K562 (cell line): ENCODE data around the gene KBTBD12. TPM values are rescaled to one million over a fixed set of nuclear protein-coding genes. Genes with fewer than 3 reads are reported as not detected.

Experiments
- ATAC-seq: fragments of 200-7000 bp; cut with Tn5 transposase; 3 replicates; pipeline ENCODE4 v1.9.1; 2020; ENCODE audit warnings: moderate library complexity
- BruUV-seq: library from RNA; stranded (reverse); fragments of 400-500 nt; replicated peaks from 2 replicates; lab custom pipeline; 2021; lab: Mats Ljungman, UMichigan
- CTCF ChIA-PET: fragments of 300-600 bp; formaldehyde crosslinking; extraction: SDS; loops from one replicate; lab custom pipeline; 2021; ENCODE audit warnings: low intra/inter-chr PET ratio; lab: Yijun Ruan, JAX
- POLR2A ChIA-PET: fragments of 300-600, 350-650 bp; sonication (Branson Sonifier 250); formaldehyde crosslinking; extraction: SDS; loops from one replicate; lab custom pipeline; 2021; ENCODE audit warnings: antibody characterized with exemption, inconsistent platforms; lab: Yijun Ruan, JAX
- DNase-seq, 4 experiments: peaks; one replicate each; pipeline versions ENCODE4 v3.0.0 to v3.0.0-alpha.2; 2011 to 2018; ENCODE audit warnings: low spot score in 3 of 4, mixed read lengths in 3 of 4; ENCODE audit errors: extremely low read depth in 1 of 4
- FAIRE-seq: peaks from 2 replicates; lab custom pipeline; 2011; peaks lifted over from hg19 to GRCh38; lab: Jason Lieb, UNC
- H2AFZ ChIP-seq: 2 replicates; pipeline ENCODE4 v1.6.0; 2011; ENCODE audit warnings: low read depth, low read length, control low read depth, inconsistent platforms
- H3K27ac ChIP-seq: fragments of 200-600 bp; 3 replicates; pipeline ENCODE4 v1.8.0; 2011; ENCODE audit warnings: low read depth, mild to moderate bottlenecking, control low read depth, inconsistent platforms, low read length, moderate library complexity, mixed read lengths; ENCODE audit errors: extremely low read depth
- H3K27me3 ChIP-seq, 2 experiments: fragments of 300-600 bp in 1 of 2; 2 replicates in 1 of 2; 3 replicates in 1 of 2; pipeline versions ENCODE4 v1.6.0 to v1.8.0; 2011; ENCODE audit warnings: inconsistent platforms in 2 of 2, low read length in 2 of 2, mild to moderate bottlenecking in 1 of 2, mixed read lengths in 1 of 2, moderate library complexity in 1 of 2; ENCODE audit not compliant: control insufficient read depth in 2 of 2, insufficient read depth in 2 of 2
- H3K36me3 ChIP-seq: fragments of 300-600 bp; 3 replicates; pipeline ENCODE4 v1.8.0; 2011; ENCODE audit warnings: mild to moderate bottlenecking, low read length, inconsistent platforms; ENCODE audit not compliant: control insufficient read depth, insufficient read depth
- H3K4me1 ChIP-seq, 2 experiments: fragments of 200-600 bp in 1 of 2; replicated peaks in 1 of 2; 2 replicates in 1 of 2; 3 replicates in 1 of 2; pipeline versions ENCODE4 v1.5.1 to v1.8.0; 2011; ENCODE audit warnings: inconsistent platforms in 2 of 2, low read length in 2 of 2, mild to moderate bottlenecking in 1 of 2, mixed read lengths in 1 of 2, moderate library complexity in 1 of 2; ENCODE audit not compliant: control insufficient read depth in 2 of 2, insufficient read depth in 2 of 2
- H3K4me2 ChIP-seq: 2 replicates; pipeline ENCODE4 v1.6.1; 2011; ENCODE audit warnings: low read length, control low read depth, inconsistent platforms, mixed read lengths; ENCODE audit not compliant: insufficient read depth
- H3K4me3 ChIP-seq: fragments of 200-600 bp; sonication (generic), shearing (Covaris generic); 2 replicates; pipeline ENCODE4 v1.5.1; 2016; ENCODE audit warnings: control low read depth, inconsistent platforms
- H3K79me2 ChIP-seq: fragments of 200-600 bp; 3 replicates; pipeline ENCODE4 v1.8.0; 2011; ENCODE audit warnings: low read length, inconsistent platforms; ENCODE audit not compliant: control insufficient read depth, insufficient read depth
- H3K9ac ChIP-seq, 2 experiments: 2 replicates each; pipeline versions ENCODE4 v1.6.0 to v1.6.1; 2011; ENCODE audit warnings: low read depth in 2 of 2, low read length in 2 of 2, control low read depth in 1 of 2, inconsistent platforms in 1 of 2, mild to moderate bottlenecking in 1 of 2, mixed read lengths in 1 of 2; ENCODE audit not compliant: insufficient read depth in 1 of 2
- H3K9me1 ChIP-seq: one replicate; pipeline ENCODE4 v1.6.0; 2011; ENCODE audit warnings: inconsistent platforms, mild to moderate bottlenecking, low read length, moderate library complexity; ENCODE audit not compliant: control insufficient read depth, insufficient read depth
- H3K9me3 ChIP-seq: replicated peaks from 2 replicates; pipeline ENCODE4 v1.5.1; 2011; ENCODE audit warnings: low read depth, low read length, inconsistent platforms; ENCODE audit not compliant: control insufficient read depth, insufficient read depth
- H4K20me1 ChIP-seq: replicated peaks from 2 replicates; pipeline ENCODE4 v1.6.1; 2011; ENCODE audit warnings: low read length, inconsistent platforms, mixed read lengths; ENCODE audit not compliant: control insufficient read depth, insufficient read depth
- CEBPB ChIP-seq: fragments of 450-650 bp; IDR thresholded peaks from 2 replicates; pipeline ENCODE4 v1.6.1; 2016; ENCODE audit warnings: missing genetic modification characterization, missing compliant biosample characterization
- FIP1L1 ChIP-seq: fragments of 200-400 bp; formaldehyde crosslinking; IDR thresholded peaks from 2 replicates; pipeline ENCODE4 v1.6.1; 2018; ENCODE audit warnings: mild to moderate bottlenecking, low read depth, low read length; ENCODE audit not compliant: poor library complexity, severe bottlenecking
- FUS ChIP-seq: fragments of 200-400 bp; formaldehyde crosslinking; optimal IDR thresholded peaks from 2 replicates; pipeline ENCODE3; 2017; ENCODE audit warnings: low read depth, low read length
- HEY1 ChIP-seq: fragments of 250-450 bp; sonication (Bioruptor Pico); IDR thresholded peaks from 2 replicates; pipeline ENCODE4 v1.5.0; 2020; ENCODE audit warnings: mild to moderate bottlenecking, moderate library complexity, borderline replicate concordance
- NFIX ChIP-seq: fragments of 250-450 bp; sonication (Bioruptor Pico); IDR thresholded peaks from 2 replicates; pipeline ENCODE4 v1.4.0; 2020; ENCODE audit warnings: low read depth, mild to moderate bottlenecking, moderate library complexity
- RCOR1 ChIP-seq, 2 experiments: IDR thresholded peaks; 2 replicates each; pipeline ENCODE4 v1.6.1; 2012; ENCODE audit warnings: low read depth in 2 of 2, low read length in 2 of 2, borderline replicate concordance in 1 of 2, improper control_type of control experiment in 1 of 2
- YY1 ChIP-seq, 3 experiments: IDR thresholded peaks; 2 replicates each; pipeline ENCODE4 v1.6.1; 2011; ENCODE audit warnings: low read length in 2 of 3, mild to moderate bottlenecking in 2 of 3, moderate library complexity in 2 of 3, borderline replicate concordance in 1 of 3, control low read depth in 1 of 3, low read depth in 1 of 3; ENCODE audit not compliant: insufficient read depth in 3 of 3, insufficient replicate concordance in 2 of 3, control insufficient read depth in 1 of 3, insufficient read length in 1 of 3; ENCODE audit errors: extremely low read depth in 1 of 3
- ZC3H4 ChIP-seq: sonication (generic); formaldehyde crosslinking; IDR thresholded peaks from 2 replicates; pipeline ENCODE4 v1.9.0; 2021; ENCODE audit warnings: missing genetic modification reagents, borderline replicate concordance
- ZNF436 ChIP-seq: fragments of 250-450, 450-650 bp; sonication (Bioruptor Pico); formaldehyde crosslinking; IDR thresholded peaks from 2 replicates; pipeline ENCODE4 v1.7.0; 2020; ENCODE audit warnings: mild to moderate bottlenecking
- ZNF586 ChIP-seq: fragments of 450-650 bp; formaldehyde crosslinking; conservative IDR thresholded peaks from 2 replicates; pipeline ENCODE4 v1.4.0; 2020; ENCODE audit warnings: mild to moderate bottlenecking, moderate library complexity
- ZNF589 ChIP-seq: fragments of 200-800 bp; sonication (Bioruptor generic); IDR thresholded peaks from 2 replicates; pipeline ENCODE4 v1.6.1; 2016; ENCODE audit warnings: low read depth, missing genetic modification characterization, missing compliant biosample characterization
- WGBS: fragments of 100-300 bp; shearing (Covaris generic); methylation state at CpG from one replicate; pipeline ENCODE4 v1.1.6; 2016; ENCODE audit warnings: low coverage, mixed read lengths; ENCODE audit not compliant: insufficient coverage; ENCODE audit errors: missing lambda C conversion rate; 5-methylcytosine and 5-hydroxymethylcytosine counted together
- in situ Hi-C: fragments of 300-500 bp; cut with MboI; formaldehyde crosslinking; loops from 4 replicates; pipeline ENCODE4 v1.15.0; 2018; ENCODE audit warnings: inconsistent platforms, mixed read lengths
- intact Hi-C: fragments of 100-400 bp; cut with micrococcal nuclease; formaldehyde crosslinking; loops from 2 replicates; pipeline ENCODE4 v1.14.2; 2022
- polyA plus RNA-seq, 8 experiments: library from polyadenylated mRNA; depleted of rRNA in 4 of 8; stranded (reverse) in 5 of 8; unstranded in 3 of 8; fragments of >200 nt; fragmentation: Nextera tagmentation in 2 of 8; fragmentation: Illumina TruSeq in 1 of 8; extraction: Ambion mirVana in 2 of 8; extraction: Trizol in 1 of 8; gene quantifications; 2 replicates each; pipeline versions ENCODE4 v1.2.1 to v1.2.3, GENCODE V29; 2011 to 2014; ENCODE audit warnings: inconsistent platforms in 1 of 8, missing spikeins in 1 of 8
- total RNA-seq, 7 experiments: library from RNA; depleted of rRNA in 6 of 7; stranded (reverse); fragments of >200 nt in 6 of 7; fragmentation: Illumina TruSeq in 2 of 7; extraction: Trizol in 2 of 7; gene quantifications; 2 replicates each; pipeline versions ENCODE4 v1.2.1 to v1.2.3, GENCODE V29; 2011 to 2021; ENCODE audit warnings: low replicate concordance in 1 of 7
- TF ChIP-seq, protein P1 (sequence below): fragments of 150-350 bp; IDR thresholded peaks from 2 replicates; pipeline ENCODE4 v1.6.1; 2014; ENCODE audit warnings: low read depth, mild to moderate bottlenecking, low read length, borderline replicate concordance

The KBTBD12 gene
- total and polyA plus RNA-seq, 9 of the 15 experiments (the other 6 are each of a cell fraction or from before 2014, with no cell fraction given) = not detected

DNA sequence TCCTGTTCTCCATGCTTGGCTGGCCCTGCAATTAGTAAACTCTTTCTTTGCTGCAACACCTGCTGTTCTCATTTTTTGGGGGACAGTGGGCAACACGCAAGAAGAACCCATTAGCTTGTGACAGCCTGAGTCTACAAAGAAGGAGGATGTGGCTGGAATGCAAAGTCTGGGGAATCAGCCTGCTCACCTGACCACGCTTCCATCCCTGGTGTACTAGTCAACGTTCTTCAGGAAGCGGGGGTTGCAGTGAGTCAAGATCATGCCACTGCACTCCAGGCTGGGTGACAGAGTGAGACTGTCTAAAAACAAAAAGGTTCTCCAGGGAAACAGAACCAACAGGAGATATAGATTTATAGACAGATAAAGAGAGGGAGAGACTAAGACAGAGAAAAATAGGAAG, 27.7 kb upstream of the KBTBD12 start:
- TF ChIP-seq FUS = no peak
- TF ChIP-seq RCOR1 (IDR thresholded peaks at IDR 0.05; ENCODE audit: borderline replicate concordance in 1 of 2, low read depth in 2 of 2, low read length in 2 of 2) = no peak
- no peak for TF ChIP-seq ZC3H4
- TF ChIP-seq, protein P1, sequence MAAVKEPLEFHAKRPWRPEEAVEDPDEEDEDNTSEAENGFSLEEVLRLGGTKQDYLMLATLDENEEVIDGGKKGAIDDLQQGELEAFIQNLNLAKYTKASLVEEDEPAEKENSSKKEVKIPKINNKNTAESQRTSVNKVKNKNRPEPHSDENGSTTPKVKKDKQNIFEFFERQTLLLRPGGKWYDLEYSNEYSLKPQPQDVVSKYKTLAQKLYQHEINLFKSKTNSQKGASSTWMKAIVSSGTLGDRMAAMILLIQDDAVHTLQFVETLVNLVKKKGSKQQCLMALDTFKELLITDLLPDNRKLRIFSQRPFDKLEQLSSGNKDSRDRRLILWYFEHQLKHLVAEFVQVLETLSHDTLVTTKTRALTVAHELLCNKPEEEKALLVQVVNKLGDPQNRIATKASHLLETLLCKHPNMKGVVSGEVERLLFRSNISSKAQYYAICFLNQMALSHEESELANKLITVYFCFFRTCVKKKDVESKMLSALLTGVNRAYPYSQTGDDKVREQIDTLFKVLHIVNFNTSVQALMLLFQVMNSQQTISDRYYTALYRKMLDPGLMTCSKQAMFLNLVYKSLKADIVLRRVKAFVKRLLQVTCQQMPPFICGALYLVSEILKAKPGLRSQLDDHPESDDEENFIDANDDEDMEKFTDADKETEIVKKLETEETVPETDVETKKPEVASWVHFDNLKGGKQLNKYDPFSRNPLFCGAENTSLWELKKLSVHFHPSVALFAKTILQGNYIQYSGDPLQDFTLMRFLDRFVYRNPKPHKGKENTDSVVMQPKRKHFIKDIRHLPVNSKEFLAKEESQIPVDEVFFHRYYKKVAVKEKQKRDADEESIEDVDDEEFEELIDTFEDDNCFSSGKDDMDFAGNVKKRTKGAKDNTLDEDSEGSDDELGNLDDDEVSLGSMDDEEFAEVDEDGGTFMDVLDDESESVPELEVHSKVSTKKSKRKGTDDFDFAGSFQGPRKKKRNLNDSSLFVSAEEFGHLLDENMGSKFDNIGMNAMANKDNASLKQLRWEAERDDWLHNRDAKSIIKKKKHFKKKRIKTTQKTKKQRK = no peak
- no peak for TF ChIP-seq ZNF589 (CRISPR knock-in tag)
- no peak for TF ChIP-seq ZNF436
- no peak for TF ChIP-seq CEBPB (tag)
- TF ChIP-seq ZNF586 (CRISPR knock-in tag) = no peak
- no peak for TF ChIP-seq HEY1
- TF ChIP-seq NFIX (CRISPR knock-in tag) = no peak
- no peak for TF ChIP-seq FIP1L1
- TF ChIP-seq YY1 (IDR thresholded peaks at IDR 0.05; ENCODE audit: borderline replicate concordance in 1 of 3, control insufficient read depth in 1 of 3, extremely low read depth in 1 of 3, insufficient read depth in 3 of 3, insufficient read length in 1 of 3, insufficient replicate concordance in 2 of 3, low read depth in 1 of 3, low read length in 2 of 3) = no peak
- TF ChIP-seq, all 486 proteins: peak for 0
- no peak for DNase-seq
- Histone ChIP-seq H3K9me3 (no peaks in the 10 kb centered on the region), H2AFZ (no peak overlapping the region), H3K27me3 (peaks cover 0 to 11% of the 10 kb centered on the region in 2 experiments; a peak in 3 of 5 replicates), H4K20me1 (no peaks in the 10 kb centered on the region), H3K36me3 (no peaks in the 10 kb centered on the region), H3K4me2 (no peak overlapping the region), H3K9me1 (no peaks in the 10 kb centered on the region), H3K4me1 (peaks cover 0 to 3% of the 10 kb centered on the region in 2 experiments; a peak in 2 of 5 replicates), H3K79me2 (no peaks in the 10 kb centered on the region), H3K9ac (no peak overlapping the region), H3K27ac (no peak overlapping the region), H3K4me3 (no peak overlapping the region)
- POLR2A ChIA-PET = no interaction called here
- in situ Hi-C loops (no loop called here), intact Hi-C loops (no loop called here)
- no peak for FAIRE-seq
- ATAC-seq = no peak
- BruUV-seq = no TSS peak
- WGBS = 4% methylated on average over 3 of the region's 4 CpGs
- CTCF ChIA-PET = no interaction called here
